ENCODE measurements around the gene DBF4. TPM values are rescaled to one million over a fixed set of nuclear protein-coding genes. Genes with fewer than 3 reads are reported as not detected.

Gene DBF4
- total RNA-seq: 23.5 TPM

GRCh38 chr7:87876040-87876868 is at the start of gene DBF4, which contains the start of gene SLC25A40:
Gene DBF4, plus strand, starts transcription at chr7:87876493. Its CDS starts 240 bp downstream, at chr7:87876733.
Gene SLC25A40, minus strand, starts transcription at chr7:87876360. Its CDS starts 17,633 bp downstream, at chr7:87858727.

GRCh38 chr7:87933953-87934698 is 57.8 kb downstream of the DBF4 start, which contains the start of gene ADAM22:
Gene ADAM22, plus strand, starts transcription at chr7:87934251. Its CDS starts 215 bp downstream, at chr7:87934466.

Other genes with a start within 250 kb of the DBF4 start
- 16.9 TPM for gene RUNDC3B, start 248.1 kb upstream of the DBF4 start, total RNA-seq
- 56.0 TPM for gene SLC25A40, start 133 bp upstream of the DBF4 start, total RNA-seq
- 42.2 TPM for gene ADAM22, start 57.8 kb downstream of the DBF4 start, total RNA-seq

Measured in camera-type eye (tissue), 1 donor.